Stimulated activated effector memory CD8-positive, alpha-beta T cell treated with anti-CD3 and anti-CD28 coated beads, Interleukin-12 subunit alpha, Interleukin-12 subunit beta, amount 100 ng/mL, for 72 hours (primary cell): ENCODE measurements around the gene SV2C.
A peak's percentile ranks its signal among the peaks of the same experiment; 100 is the strongest.

Experiments
- ATAC-seq: fragments of 150-1000 bp; cut with Tn5 transposase; 2 replicates; pipeline ENCODE4 v1.10.0; 2021
- DNase-seq, 2 donors: peaks; one replicate each; pipeline ENCODE4 v3.0.0; 2021 to 2022; ENCODE audit warnings: low spot score in 2 of 2
- H3K27ac Mint-ChIP-seq: one replicate; pipeline ENCODE4 v1.8.0; 2022; ENCODE audit warnings: mild to moderate bottlenecking, mixed read lengths
- H3K36me3 Mint-ChIP-seq: one replicate; pipeline ENCODE4 v1.8.0; 2022; ENCODE audit warnings: mild to moderate bottlenecking, mixed read lengths
- H3K4me1 Mint-ChIP-seq: one replicate; pipeline ENCODE4 v1.8.0; 2022; ENCODE audit warnings: mixed read lengths
- H3K4me3 Mint-ChIP-seq: one replicate; pipeline ENCODE4 v1.8.0; 2022; ENCODE audit warnings: mild to moderate bottlenecking, mixed read lengths
- H3K9me3 Mint-ChIP-seq: one replicate; pipeline ENCODE4 v1.8.0; 2022; ENCODE audit warnings: mixed read lengths

Gene SV2C

GRCh38 chr5:76380346-76381066, 297.3 kb downstream of the SV2C start:
- Mint-ChIP-seq H3K4me1 (peaks cover 42% of the 10 kb centered on the region), H3K4me3 (no peak overlapping the region), H3K36me3 (no peaks in the 10 kb centered on the region), H3K9me3 (no peaks in the 10 kb centered on the region), H3K27ac (peak overlapping the region; percentile 0)
- DNase-seq, result no peak
- no peak for ATAC-seq

- Mint-ChIP-seq H3K4me3 (no peak overlapping the region), H3K27ac (no peak overlapping the region), H3K9me3 (no peaks in the 10 kb centered on the region), H3K36me3 (no peaks in the 10 kb centered on the region), H3K4me1 (peaks cover 30% of the 10 kb centered on the region)
- DNase-seq (no peak), ATAC-seq (peak; percentile 74)
Measured at GRCh38 chr5:76383126-76383832, 300.1 kb downstream of the SV2C start.

- peak overlapping the region; percentile 76 for H3K27ac Mint-ChIP-seq
- DNase-seq (no peak), ATAC-seq (no peak)
- peak overlapping the region; percentile 16 for H3K4me3 Mint-ChIP-seq
- H3K4me1 Mint-ChIP-seq, result peaks cover 25% of the 10 kb centered on the region
- no peaks in the 10 kb centered on the region for H3K36me3 Mint-ChIP-seq
- no peaks in the 10 kb centered on the region for H3K9me3 Mint-ChIP-seq
Measured at GRCh38 chr5:76384189-76384588, 301.0 kb downstream of the SV2C start.

GRCh38 chr5:76384705-76385104, 301.5 kb downstream of the SV2C start:
- ATAC-seq, result no peak
- Mint-ChIP-seq H3K4me1 (peaks cover 21% of the 10 kb centered on the region), H3K27ac (no peak overlapping the region), H3K4me3 (no peak overlapping the region), H3K36me3 (no peaks in the 10 kb centered on the region), H3K9me3 (no peaks in the 10 kb centered on the region)
- DNase-seq, result no peak

- no peak overlapping the region for H3K27ac Mint-ChIP-seq
- peaks cover 30% of the 10 kb centered on the region for H3K4me1 Mint-ChIP-seq
- H3K36me3 Mint-ChIP-seq, result no peaks in the 10 kb centered on the region
Measured at GRCh38 chr5:76385540-76385939, 302.4 kb downstream of the SV2C start.

GRCh38 chr5:76386360-76386759, 303.2 kb downstream of the SV2C start:
- no peaks in the 10 kb centered on the region for H3K36me3 Mint-ChIP-seq
- H3K27ac Mint-ChIP-seq, result no peak overlapping the region
- ATAC-seq (no peak), DNase-seq (no peak)
- H3K4me1 Mint-ChIP-seq, result peaks cover 38% of the 10 kb centered on the region
- no peak overlapping the region for H3K4me3 Mint-ChIP-seq
- H3K9me3 Mint-ChIP-seq, result no peaks in the 10 kb centered on the region

More at GRCh38 chr5:76385540-76385939, 302.4 kb downstream of the SV2C start:
- no peak for ATAC-seq
- DNase-seq, result no peak
- no peak overlapping the region for H3K4me3 Mint-ChIP-seq
- H3K9me3 Mint-ChIP-seq, result no peaks in the 10 kb centered on the region

GRCh38 chr5:76388236-76388635, 305.1 kb downstream of the SV2C start:
- Mint-ChIP-seq H3K27ac (no peak overlapping the region), H3K9me3 (no peaks in the 10 kb centered on the region), H3K36me3 (no peaks in the 10 kb centered on the region), H3K4me3 (no peak overlapping the region), H3K4me1 (peaks cover 45% of the 10 kb centered on the region)
- ATAC-seq (no peak), DNase-seq (no peak)

- peaks cover 41% of the 10 kb centered on the region for H3K4me1 Mint-ChIP-seq
Measured at GRCh38 chr5:76388791-76389512, 305.8 kb downstream of the SV2C start.

GRCh38 chr5:76389513-76390154, 306.5 kb downstream of the SV2C start:
- H3K4me1 Mint-ChIP-seq, result peaks cover 41% of the 10 kb centered on the region
- ATAC-seq (no peak), DNase-seq (no peak)
- H3K4me3 Mint-ChIP-seq, result no peak overlapping the region
- no peaks in the 10 kb centered on the region for H3K36me3 Mint-ChIP-seq
- H3K27ac Mint-ChIP-seq, result peak overlapping the region; percentile 70
- no peaks in the 10 kb centered on the region for H3K9me3 Mint-ChIP-seq

More at GRCh38 chr5:76388791-76389512, 305.8 kb downstream of the SV2C start:
- no peak overlapping the region for H3K27ac Mint-ChIP-seq
- H3K36me3 Mint-ChIP-seq, result no peaks in the 10 kb centered on the region
- ATAC-seq (no peak), DNase-seq (no peak)
- H3K9me3 Mint-ChIP-seq, result no peaks in the 10 kb centered on the region
- H3K4me3 Mint-ChIP-seq, result no peak overlapping the region

- Mint-ChIP-seq H3K4me1 (peaks cover 35% of the 10 kb centered on the region), H3K4me3 (peak overlapping the region; percentile 30), H3K27ac (peak overlapping the region; percentile 70), H3K36me3 (no peaks in the 10 kb centered on the region), H3K9me3 (no peaks in the 10 kb centered on the region)
- ATAC-seq, result no peak
- no peak for DNase-seq
Measured at GRCh38 chr5:76391014-76391413, 307.8 kb downstream of the SV2C start.

- ATAC-seq, result peak; percentile 70
- Mint-ChIP-seq H3K4me1 (peaks cover 35% of the 10 kb centered on the region), H3K27ac (peak overlapping the region; percentile 79), H3K9me3 (no peaks in the 10 kb centered on the region), H3K36me3 (no peaks in the 10 kb centered on the region), H3K4me3 (peak overlapping the region; percentile 24)
- no peak for DNase-seq
Measured at GRCh38 chr5:76393035-76393680, 310.0 kb downstream of the SV2C start.

- no peak for ATAC-seq
- no peak for DNase-seq
- Mint-ChIP-seq H3K9me3 (no peaks in the 10 kb centered on the region), H3K4me1 (peaks cover 32% of the 10 kb centered on the region), H3K36me3 (peaks cover under 1% of the 10 kb centered on the region), H3K27ac (no peak overlapping the region), H3K4me3 (no peak overlapping the region)
Measured at GRCh38 chr5:76397200-76397599, 314.0 kb downstream of the SV2C start.

- H3K9me3 Mint-ChIP-seq, result no peaks in the 10 kb centered on the region
- H3K27ac Mint-ChIP-seq, result no peak overlapping the region
- no peak for ATAC-seq
- no peak for DNase-seq
- H3K4me3 Mint-ChIP-seq, result no peak overlapping the region
- H3K4me1 Mint-ChIP-seq, result peaks cover 19% of the 10 kb centered on the region
- peaks cover 17% of the 10 kb centered on the region for H3K36me3 Mint-ChIP-seq
Measured at GRCh38 chr5:76399268-76399667, 316.1 kb downstream of the SV2C start.

GRCh38 chr5:76400466-76400865, 317.3 kb downstream of the SV2C start:
- Mint-ChIP-seq H3K4me3 (no peak overlapping the region), H3K36me3 (peaks cover 23% of the 10 kb centered on the region), H3K27ac (no peak overlapping the region), H3K4me1 (peaks cover 28% of the 10 kb centered on the region), H3K9me3 (no peaks in the 10 kb centered on the region)
- ATAC-seq, result no peak
- DNase-seq, result no peak

GRCh38 chr5:76401801-76402250, 318.6 kb downstream of the SV2C start:
- Mint-ChIP-seq H3K4me1 (peaks cover 41% of the 10 kb centered on the region), H3K9me3 (no peaks in the 10 kb centered on the region), H3K4me3 (peak overlapping the region; percentile 91), H3K27ac (peak overlapping the region; percentile 99), H3K36me3 (peaks cover 23% of the 10 kb centered on the region)
- DNase-seq, result peak; percentile 12 to 64
- ATAC-seq, result no peak
